Ishikawa (cell line): Measurements from ENCODE around the gene HDAC9.

ENCODE experiments used
- CEBPB ChIP-seq: IDR thresholded peaks from 2 replicates; pipeline ENCODE4 v1.6.1; 2012
- CREB1 ChIP-seq: IDR thresholded peaks from 2 replicates; pipeline ENCODE4 v1.6.1; 2012; ENCODE audit warnings: low read depth
- EGR1 ChIP-seq: IDR thresholded peaks from 2 replicates; pipeline ENCODE4 v1.6.1; 2012
- EP300 ChIP-seq: IDR thresholded peaks from 2 replicates; pipeline ENCODE4 v1.6.1; 2012; ENCODE audit warnings: borderline replicate concordance
- FOXM1 ChIP-seq: IDR thresholded peaks from 2 replicates; pipeline ENCODE4 v1.6.1; 2012; ENCODE audit warnings: low read depth, borderline replicate concordance
- NFIC ChIP-seq: IDR thresholded peaks from 2 replicates; pipeline ENCODE4 v1.6.1; 2012
- RAD21 ChIP-seq: IDR thresholded peaks from 2 replicates; pipeline ENCODE4 v1.6.1; 2012; ENCODE audit warnings: low read depth
- TAF1 ChIP-seq: IDR thresholded peaks from 2 replicates; pipeline ENCODE4 v1.6.1; 2012; ENCODE audit warnings: low read depth, mild to moderate bottlenecking
- TCF12 ChIP-seq: IDR thresholded peaks from 2 replicates; pipeline ENCODE4 v1.6.1; 2012; ENCODE audit warnings: low read depth
- TEAD4 ChIP-seq: IDR thresholded peaks from 2 replicates; pipeline ENCODE4 v1.6.1; 2012
- YY1 ChIP-seq: IDR thresholded peaks from 2 replicates; pipeline ENCODE4 v1.6.1; 2012; ENCODE audit warnings: low read depth
- ZBTB7A ChIP-seq: IDR thresholded peaks from 2 replicates; pipeline ENCODE4 v1.6.1; 2012; ENCODE audit warnings: low read depth
- TF ChIP-seq, protein P1 (sequence below): IDR thresholded peaks from 2 replicates; pipeline ENCODE4 v1.6.1; 2012
- TF ChIP-seq, protein P2 (sequence below): IDR thresholded peaks from 2 replicates; pipeline ENCODE4 v1.6.1; 2012; ENCODE audit warnings: low read depth, mild to moderate bottlenecking
- TF ChIP-seq, protein P3 (sequence below): IDR thresholded peaks from 2 replicates; pipeline ENCODE4 v1.6.1; 2012

HDAC9 gene

DNA sequence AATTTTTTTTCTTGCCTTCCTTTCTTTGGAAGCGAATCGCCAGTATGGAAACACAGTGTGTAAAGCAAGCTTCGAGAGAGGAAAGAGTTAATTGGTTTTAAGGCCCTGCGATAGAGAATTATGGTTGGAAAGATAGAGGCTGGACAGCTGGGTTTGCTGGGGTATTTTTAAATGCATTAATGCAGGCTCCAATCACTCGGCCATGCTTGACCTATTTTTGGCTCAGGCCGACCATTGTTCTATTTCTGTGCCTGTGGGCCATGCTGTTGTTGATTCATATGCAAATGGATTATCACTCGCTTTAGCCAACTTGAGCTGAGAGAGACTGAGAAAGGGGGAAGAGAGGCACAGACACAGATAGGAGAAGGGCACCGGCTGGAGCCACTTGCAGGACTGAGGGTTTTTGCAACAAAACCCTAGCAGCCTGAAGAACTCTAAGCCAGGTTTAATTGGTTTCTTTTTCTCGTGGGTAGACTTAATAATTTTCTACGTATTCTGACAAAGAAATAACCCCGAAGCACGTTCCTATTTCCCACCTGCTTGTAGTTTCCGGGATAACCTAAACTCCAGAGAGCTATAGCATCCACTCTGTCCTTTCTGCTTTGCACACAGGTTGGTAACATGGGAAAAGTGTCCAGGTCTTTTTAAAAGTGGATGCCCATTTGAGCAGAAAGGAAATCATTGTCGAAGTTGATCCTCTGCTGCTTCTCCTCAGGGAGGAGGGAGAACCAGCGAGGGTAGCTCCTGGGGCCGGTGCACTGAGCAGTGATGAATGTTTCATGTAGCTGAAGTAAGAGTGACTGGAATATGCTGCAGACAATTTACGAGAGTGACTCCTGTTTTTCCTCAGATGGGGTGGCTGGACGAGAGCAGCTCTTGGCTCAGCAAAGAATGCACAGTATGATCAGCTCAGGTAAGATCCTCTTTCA, at the start of gene HDAC9:
TSS of gene HDAC9 (plus strand) at position 338 of the 929 bp plus-strand sequence. CDS start at position 892, 554 bp downstream.
- TF ChIP-seq, protein P1, sequence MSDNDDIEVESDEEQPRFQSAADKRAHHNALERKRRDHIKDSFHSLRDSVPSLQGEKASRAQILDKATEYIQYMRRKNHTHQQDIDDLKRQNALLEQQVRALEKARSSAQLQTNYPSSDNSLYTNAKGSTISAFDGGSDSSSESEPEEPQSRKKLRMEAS, result 0 out of 2 replicates have a peak, but pooled peaks have one; percentile 27
- TF ChIP-seq EP300, result peak; percentile 63; the same call in 1 of the 2 replicates
- TF ChIP-seq YY1, result peak; percentile 37; the same call in 1 of the 2 replicates
- TF ChIP-seq CREB1, result no peak
- TF ChIP-seq NFIC, result peak; percentile 88
- TF ChIP-seq, protein P2, sequence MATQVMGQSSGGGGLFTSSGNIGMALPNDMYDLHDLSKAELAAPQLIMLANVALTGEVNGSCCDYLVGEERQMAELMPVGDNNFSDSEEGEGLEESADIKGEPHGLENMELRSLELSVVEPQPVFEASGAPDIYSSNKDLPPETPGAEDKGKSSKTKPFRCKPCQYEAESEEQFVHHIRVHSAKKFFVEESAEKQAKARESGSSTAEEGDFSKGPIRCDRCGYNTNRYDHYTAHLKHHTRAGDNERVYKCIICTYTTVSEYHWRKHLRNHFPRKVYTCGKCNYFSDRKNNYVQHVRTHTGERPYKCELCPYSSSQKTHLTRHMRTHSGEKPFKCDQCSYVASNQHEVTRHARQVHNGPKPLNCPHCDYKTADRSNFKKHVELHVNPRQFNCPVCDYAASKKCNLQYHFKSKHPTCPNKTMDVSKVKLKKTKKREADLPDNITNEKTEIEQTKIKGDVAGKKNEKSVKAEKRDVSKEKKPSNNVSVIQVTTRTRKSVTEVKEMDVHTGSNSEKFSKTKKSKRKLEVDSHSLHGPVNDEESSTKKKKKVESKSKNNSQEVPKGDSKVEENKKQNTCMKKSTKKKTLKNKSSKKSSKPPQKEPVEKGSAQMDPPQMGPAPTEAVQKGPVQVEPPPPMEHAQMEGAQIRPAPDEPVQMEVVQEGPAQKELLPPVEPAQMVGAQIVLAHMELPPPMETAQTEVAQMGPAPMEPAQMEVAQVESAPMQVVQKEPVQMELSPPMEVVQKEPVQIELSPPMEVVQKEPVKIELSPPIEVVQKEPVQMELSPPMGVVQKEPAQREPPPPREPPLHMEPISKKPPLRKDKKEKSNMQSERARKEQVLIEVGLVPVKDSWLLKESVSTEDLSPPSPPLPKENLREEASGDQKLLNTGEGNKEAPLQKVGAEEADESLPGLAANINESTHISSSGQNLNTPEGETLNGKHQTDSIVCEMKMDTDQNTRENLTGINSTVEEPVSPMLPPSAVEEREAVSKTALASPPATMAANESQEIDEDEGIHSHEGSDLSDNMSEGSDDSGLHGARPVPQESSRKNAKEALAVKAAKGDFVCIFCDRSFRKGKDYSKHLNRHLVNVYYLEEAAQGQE, result no peak
- peak; percentile 61 for TF ChIP-seq TCF12

DNA sequence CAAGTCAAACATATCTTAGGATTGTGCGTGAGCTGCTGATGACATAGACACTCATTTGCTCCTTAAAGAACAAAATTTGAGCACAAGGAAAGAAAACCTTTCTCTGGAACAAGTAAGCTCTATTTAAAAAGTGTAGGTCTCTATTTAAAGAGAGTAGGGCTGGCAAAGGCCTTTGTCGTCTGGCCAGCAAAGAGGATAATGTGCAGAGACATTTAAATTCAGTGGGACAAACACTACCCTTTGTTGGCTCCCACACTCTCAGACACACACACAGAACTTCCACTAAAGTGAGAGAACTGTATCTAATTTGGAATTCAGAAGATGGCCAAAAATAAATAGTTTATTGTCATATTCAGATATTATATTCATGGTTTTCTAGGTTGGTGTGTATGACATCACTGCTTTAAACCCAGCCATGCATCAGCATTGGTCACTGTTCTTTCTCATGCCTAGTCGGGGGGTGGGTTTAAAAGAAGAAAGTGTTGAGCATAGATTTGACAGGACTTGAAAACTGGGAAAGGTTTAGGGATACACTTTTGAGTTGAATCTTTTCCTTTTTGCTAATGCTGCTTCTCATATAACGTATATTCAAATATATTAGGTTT, 49.5 kb upstream of the HDAC9 start:
- TF ChIP-seq TAF1 (no peak), NFIC (no peak), ZBTB7A (no peak), TCF12 (no peak), CREB1 (no peak), YY1 (no peak), TEAD4 (no peak), EP300 (no peak)
- TF ChIP-seq, protein P2, result no peak

DNA sequence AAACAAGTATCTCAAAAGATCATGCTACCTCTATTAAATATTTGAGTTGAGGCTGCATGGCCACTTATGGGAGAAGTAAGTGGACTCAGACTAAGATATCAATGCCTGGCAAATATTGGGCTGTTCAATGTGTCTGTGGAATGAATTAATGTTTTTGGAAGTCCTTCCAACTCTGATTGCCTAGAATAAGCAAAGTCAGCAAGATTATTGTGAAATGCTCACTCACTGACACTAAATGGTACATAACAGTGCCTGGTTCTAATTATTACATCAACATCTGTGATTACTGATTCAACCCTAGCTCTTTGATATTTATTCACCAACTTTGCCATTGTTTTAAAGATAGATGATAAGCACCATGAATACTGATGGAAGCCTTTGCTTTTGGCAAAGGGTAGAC, 45.5 kb upstream of the HDAC9 start:
- TF ChIP-seq FOXM1 (no peak), NFIC (no peak), TAF1 (no peak), RAD21 (no peak), ZBTB7A (no peak), YY1 (no peak), EGR1 (no peak), CEBPB (no peak), TCF12 (no peak), TEAD4 (no peak), EP300 (no peak), CREB1 (no peak)
- TF ChIP-seq, protein P3, sequence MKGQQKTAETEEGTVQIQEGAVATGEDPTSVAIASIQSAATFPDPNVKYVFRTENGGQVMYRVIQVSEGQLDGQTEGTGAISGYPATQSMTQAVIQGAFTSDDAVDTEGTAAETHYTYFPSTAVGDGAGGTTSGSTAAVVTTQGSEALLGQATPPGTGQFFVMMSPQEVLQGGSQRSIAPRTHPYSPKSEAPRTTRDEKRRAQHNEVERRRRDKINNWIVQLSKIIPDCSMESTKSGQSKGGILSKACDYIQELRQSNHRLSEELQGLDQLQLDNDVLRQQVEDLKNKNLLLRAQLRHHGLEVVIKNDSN, result no peak
- TF ChIP-seq, protein P2, result no peak
- TF ChIP-seq, protein P1, result no peak

DNA sequence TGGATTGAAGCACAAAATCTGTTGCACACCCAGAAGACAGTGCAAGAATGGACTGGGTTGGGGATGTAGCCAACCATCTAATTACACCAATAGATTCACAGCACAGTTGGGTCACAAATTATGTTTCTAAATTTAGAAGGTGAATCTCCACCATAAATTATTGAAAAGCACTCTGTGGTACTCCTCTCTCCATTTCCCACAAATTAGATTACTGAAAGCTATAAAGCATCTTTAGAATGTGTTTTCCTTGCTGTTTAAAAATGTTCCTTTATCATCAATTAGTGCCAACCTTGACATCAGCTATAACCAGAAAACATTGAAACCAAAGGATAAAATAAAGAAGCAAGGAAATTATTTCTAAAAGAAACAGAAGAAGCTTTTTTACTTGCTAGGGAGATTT, 39.9 kb upstream of the HDAC9 start:
- TF ChIP-seq TEAD4 (no peak), TCF12 (no peak), ZBTB7A (no peak), EGR1 (no peak), EP300 (no peak), CEBPB (no peak), RAD21 (no peak)
- TF ChIP-seq, protein P3, result no peak
- TF ChIP-seq, protein P1, result no peak
